T-helper 17 cell (primary cell): ENCODE data around the gene TNFRSF1A. TPM values are rescaled to one million over a fixed set of nuclear protein-coding genes. Genes with fewer than 3 reads are reported as not detected.
A peak's percentile ranks its signal among the peaks of the same experiment; 100 is the strongest.
"Not testable (repeated sequence)": the region's sequence is repeated elsewhere in the genome, so short reads cannot be mapped to it uniquely, and the experiment has no call there.

Experiments used
- ATAC-seq: fragments of 150-1000 bp; cut with Tn5 transposase; 2 replicates; pipeline ENCODE4 v1.10.0; 2021; ENCODE audit warnings: mild to moderate bottlenecking, moderate library complexity
- DNase-seq, 3 donors: peaks; one replicate each; pipeline versions ENCODE4 v3.0.0 to v3.0.0-alpha.2; 2020 to 2021
- H3K9me3 ChIP-seq: one replicate; pipeline ENCODE4 v1.7.0; 2013; ENCODE audit warnings: low read length, mild to moderate bottlenecking; ENCODE audit not compliant: control insufficient read depth, poor library complexity, severe bottlenecking
- H3K27ac Mint-ChIP-seq: one replicate; pipeline ENCODE4 v1.8.0; 2022; ENCODE audit warnings: mild to moderate bottlenecking, moderate library complexity, mixed read lengths
- H3K27me3 Mint-ChIP-seq: one replicate; pipeline ENCODE4 v1.8.0; 2022; ENCODE audit warnings: mixed read lengths
- H3K36me3 Mint-ChIP-seq: one replicate; pipeline ENCODE4 v1.8.0; 2022; ENCODE audit warnings: low read depth, mixed read lengths
- H3K4me1 Mint-ChIP-seq: one replicate; pipeline ENCODE4 v1.8.0; 2022; ENCODE audit warnings: mild to moderate bottlenecking, mixed read lengths
- H3K4me3 Mint-ChIP-seq: one replicate; pipeline ENCODE4 v1.8.0; 2022; ENCODE audit warnings: mild to moderate bottlenecking, moderate library complexity, mixed read lengths
- total RNA-seq, 4 donors: library from RNA in 2 of 4; stranded (reverse) in 2 of 4; gene quantifications; one replicate each; pipeline ENCODE4 v1.2.3 and lab custom pipeline; 2022 to 2026

Gene TNFRSF1A
- total RNA-seq, 2 donors from 2014 or later = 22.4 to 23.0 TPM

DNA sequence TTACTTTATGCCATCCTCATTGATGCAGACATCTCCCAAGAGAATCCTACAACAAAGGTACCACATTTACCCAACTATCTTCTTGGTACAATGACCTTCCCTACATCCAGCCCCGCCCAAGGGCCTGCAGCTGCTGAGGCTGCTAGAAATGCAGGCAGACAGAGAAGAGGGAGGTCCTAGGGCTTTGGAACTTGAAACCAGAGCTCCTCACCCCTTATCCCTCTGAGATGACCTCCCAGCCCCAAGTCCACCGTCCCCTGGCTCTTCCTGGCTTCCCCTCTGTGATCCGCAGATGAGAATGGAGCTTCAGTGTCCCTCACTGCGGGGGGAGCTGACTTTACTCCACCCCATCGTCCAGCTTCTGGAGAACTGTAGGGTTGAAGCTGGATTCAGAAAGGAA lies 1.6 kb upstream of the TNFRSF1A start:
- no peaks in the 10 kb centered on the region for H3K27me3 Mint-ChIP-seq
- DNase-seq (no peak), ATAC-seq (no peak)
- no peaks in the 10 kb centered on the region for H3K9me3 ChIP-seq
- no peak overlapping the region for H3K27ac Mint-ChIP-seq
- no peak overlapping the region for H3K4me3 Mint-ChIP-seq
- H3K4me1 Mint-ChIP-seq = peaks cover 44% of the 10 kb centered on the region
- H3K36me3 Mint-ChIP-seq = no peaks in the 10 kb centered on the region

DNA sequence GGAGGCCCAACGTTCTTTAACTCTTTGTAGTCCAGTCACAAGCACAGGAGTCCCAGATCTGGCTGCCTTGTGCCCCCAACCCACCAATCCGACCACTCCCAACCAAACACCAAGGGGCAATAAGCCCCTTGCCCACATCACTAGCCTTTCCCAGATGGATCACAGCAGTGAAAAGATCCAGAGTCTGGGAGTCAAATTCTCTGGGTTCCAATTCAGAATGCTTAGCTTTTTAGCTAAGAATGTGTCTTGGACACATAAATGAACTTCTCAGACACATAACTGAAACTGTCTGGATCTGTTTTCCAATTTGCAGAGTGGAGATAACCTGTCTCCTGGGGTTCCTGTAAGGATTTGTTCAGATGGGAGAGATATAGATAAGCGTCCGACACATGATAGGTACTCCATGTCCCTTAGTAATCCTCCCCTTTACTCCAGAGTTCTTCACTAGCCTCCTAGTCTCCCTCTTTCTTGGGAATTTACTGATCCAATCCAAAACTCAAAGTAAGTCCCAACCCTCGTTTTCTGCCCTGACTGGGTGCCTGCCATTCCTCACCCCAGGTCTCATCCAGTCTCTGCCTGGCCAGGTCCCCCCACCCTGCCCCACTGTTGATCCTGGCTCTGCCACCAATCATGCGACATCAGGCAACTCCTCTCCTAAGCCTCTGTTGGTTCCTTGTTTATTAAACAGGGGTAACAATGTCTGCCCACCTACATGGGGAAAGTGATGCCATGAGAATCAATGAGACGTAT lies 439 bp upstream of the TNFRSF1A start:
- no peak for DNase-seq
- Mint-ChIP-seq H3K27ac (no peak overlapping the region), H3K27me3 (no peaks in the 10 kb centered on the region), H3K4me3 (no peak overlapping the region), H3K36me3 (no peaks in the 10 kb centered on the region), H3K4me1 (peaks cover 41% of the 10 kb centered on the region)
- no peaks in the 10 kb centered on the region for H3K9me3 ChIP-seq
- ATAC-seq = no peak

DNA sequence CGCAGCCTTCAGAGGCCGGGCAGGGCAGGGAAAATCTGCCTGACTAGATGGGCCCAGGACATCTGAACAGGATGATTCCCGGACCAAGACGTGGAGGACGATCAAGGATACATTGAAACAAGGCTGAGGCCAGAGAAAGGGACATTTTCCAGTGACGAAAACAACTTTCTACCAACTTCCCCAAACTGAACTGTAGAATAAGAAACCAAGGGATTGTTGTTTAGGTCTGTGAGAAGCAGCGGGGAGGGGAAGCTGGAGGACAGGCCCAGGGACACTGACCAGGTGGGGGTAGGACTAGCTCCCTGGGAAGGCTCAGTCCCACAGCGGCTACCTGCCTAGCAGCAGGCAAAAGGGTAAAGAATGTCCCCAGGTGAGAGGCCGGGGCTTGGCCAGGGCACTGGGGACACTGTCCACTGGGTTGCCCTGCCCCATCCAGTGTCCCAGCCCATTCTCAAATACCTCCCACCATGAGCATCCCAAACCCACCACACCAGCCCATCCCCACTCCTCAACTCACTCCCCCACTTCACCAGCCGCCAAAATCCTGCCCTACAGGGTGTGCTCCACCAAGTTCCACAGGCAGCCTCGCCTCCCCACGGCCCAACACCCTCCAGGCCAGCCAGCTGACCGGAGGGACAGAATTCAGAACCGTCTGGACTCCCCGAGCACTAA lies 995 bp downstream of the TNFRSF1A start:
- Mint-ChIP-seq H3K36me3 (no peaks in the 10 kb centered on the region), H3K4me3 (no peak overlapping the region), H3K4me1 (peaks cover 31% of the 10 kb centered on the region), H3K27me3 (no peaks in the 10 kb centered on the region), H3K27ac (no peak overlapping the region)
- DNase-seq (no peak), ATAC-seq (no peak)
- no peaks in the 10 kb centered on the region for H3K9me3 ChIP-seq

DNA sequence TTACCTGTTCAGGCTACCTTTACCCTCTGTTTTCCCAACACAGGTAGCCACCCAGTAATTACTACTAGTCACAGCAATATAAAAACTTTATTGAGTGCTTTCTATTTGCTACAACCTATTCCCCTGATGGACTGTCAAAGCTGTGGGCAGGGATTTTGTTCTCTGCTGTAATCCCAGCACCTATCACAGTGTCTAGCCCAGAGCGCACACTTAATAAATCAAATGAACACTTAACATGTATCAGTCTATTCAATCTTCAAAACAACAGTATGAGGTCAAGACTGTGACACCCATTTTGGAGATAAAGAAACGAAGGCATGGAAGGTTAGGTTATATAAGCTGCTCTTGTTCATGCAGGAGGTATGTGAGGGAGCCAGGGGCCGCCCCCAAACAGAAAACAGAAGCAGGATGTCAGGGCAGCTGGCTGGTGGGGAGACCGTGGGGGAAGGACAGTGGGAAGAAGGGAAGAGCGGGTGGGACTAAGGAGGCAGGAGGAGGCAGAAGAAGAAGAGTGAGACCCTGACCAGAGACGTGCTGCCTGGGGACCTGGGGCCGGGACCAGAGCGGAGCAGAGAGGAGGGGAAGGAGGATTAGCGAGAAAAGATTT lies 1.7 kb downstream of the TNFRSF1A start:
- Mint-ChIP-seq H3K27me3 (no peaks in the 10 kb centered on the region), H3K36me3 (no peaks in the 10 kb centered on the region), H3K27ac (no peak overlapping the region), H3K4me3 (no peak overlapping the region), H3K4me1 (peaks cover 31% of the 10 kb centered on the region)
- no peaks in the 10 kb centered on the region for H3K9me3 ChIP-seq
- peak; percentile 13 for ATAC-seq
- no peak for DNase-seq

DNA sequence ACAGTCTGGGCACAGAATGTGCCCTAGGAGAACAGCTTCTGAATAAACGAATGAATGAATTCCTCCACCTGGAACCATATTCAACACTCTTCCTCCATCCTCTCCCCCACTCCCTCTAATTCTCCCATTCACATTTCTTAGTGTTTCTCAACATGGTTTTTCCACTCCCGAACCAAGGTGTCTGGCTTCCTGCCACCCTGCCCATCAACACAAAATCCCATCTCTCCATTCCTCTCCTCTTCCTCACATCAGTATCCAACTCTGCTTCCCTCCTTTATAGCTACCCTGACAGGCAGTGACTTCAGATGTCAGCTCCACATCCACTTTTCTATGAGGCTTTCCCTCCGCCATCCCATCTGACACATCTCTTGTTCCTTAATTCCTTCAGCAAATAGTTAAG lies 2.9 kb downstream of the TNFRSF1A start:
- Mint-ChIP-seq H3K36me3 (no peaks in the 10 kb centered on the region), H3K27me3 (no peaks in the 10 kb centered on the region), H3K4me1 (peaks cover 37% of the 10 kb centered on the region), H3K4me3 (no peak overlapping the region), H3K27ac (no peak overlapping the region)
- no peak for DNase-seq
- no peak for ATAC-seq
- H3K9me3 ChIP-seq = no peaks in the 10 kb centered on the region

DNA sequence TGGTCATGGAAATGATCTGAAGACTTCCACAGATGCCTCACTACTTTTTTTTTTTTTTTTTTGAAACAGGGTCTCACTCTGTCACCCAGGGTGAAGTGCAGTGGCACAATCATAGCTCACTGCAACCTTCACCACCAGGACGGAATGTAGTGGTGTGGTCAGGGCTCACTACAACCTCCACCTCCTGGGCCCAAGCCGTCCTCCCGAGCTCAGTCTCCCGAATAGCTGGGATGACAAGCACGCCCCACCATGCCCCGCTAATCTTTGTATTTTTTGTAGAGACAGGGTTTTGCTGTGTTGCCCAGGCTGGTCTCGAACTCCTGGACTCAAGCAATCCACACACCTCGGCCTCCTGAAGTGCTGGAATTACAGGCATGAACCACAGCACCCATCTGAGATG lies 3.3 kb downstream of the TNFRSF1A start:
- not testable (repeated sequence) for DNase-seq, H3K27me3 Mint-ChIP-seq, H3K4me3 Mint-ChIP-seq, H3K27ac Mint-ChIP-seq, H3K9me3 ChIP-seq, H3K36me3 Mint-ChIP-seq, ATAC-seq
- peaks cover 39% of the 10 kb centered on the region for H3K4me1 Mint-ChIP-seq

DNA sequence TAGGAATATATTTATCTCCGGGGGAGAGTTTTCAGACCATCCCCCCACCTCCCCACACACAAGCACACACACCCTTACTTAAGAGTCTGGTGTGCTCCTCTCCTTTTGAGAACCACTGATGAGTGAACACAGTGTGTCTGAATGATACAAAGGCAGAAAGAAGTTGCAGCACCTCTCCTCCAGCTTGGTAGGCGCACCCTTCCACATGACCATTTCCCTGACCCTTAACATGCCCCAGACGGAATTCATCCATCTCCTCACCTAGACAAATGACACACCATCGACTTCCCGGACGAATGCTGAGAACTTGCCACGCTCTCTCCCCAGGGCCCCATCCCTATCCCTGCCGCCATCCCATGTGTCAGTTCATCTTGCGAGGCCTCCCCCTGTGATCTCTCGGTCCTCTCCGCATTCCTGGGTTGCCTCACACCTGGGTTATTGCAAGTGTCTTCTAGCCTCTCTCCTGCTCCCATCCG lies 3.9 kb downstream of the TNFRSF1A start:
- Mint-ChIP-seq H3K4me1 (peaks cover 39% of the 10 kb centered on the region), H3K4me3 (no peak overlapping the region), H3K36me3 (peaks cover 6% of the 10 kb centered on the region), H3K27me3 (no peaks in the 10 kb centered on the region), H3K27ac (no peak overlapping the region)
- ATAC-seq = no peak
- DNase-seq = no peak
- H3K9me3 ChIP-seq = no peaks in the 10 kb centered on the region

DNA sequence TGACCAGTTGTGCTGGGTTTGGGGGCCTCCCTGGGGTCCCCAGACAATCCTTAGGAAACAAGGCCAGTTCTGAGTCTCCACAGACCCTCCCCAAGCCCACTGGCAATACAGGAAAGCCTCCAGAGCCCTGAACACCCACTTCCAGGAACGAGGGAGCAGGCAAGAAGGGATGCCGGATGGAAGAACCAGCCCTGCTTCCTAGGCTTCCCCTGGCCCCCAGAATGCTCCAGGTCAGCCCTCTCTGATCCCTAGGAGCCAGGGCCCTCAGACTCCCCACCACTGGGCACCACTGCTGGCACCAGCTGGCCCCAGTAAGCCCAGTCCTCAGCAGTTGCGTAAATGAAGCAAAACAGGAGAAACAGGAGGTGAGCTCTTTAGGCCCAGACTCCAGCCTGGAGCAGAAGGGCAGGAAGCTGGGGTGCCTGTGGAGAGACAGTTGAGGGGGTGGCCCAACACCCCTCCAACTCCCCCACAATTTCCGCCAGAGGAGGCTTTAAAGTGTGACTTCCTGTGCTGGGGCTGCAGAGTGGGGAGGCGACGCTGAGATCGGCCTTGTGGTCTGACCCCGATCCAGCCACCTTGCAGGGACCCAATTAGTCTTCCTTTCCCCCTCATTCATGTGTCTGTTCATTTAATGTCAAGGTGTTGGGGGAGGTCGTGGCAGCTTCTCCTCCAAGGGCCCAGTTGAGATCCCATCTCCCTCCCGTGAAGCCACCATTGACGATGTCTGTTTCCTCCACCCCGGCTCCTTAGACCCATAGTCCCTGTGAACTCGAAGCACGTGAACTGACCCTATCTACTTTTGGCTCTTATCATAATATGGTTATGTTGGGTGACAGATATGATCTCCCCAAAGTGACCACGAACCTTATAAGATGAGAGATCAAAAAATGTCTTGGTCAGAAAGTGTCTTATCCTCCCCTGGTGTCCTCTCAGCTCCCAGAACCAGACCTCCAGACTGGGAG lies 4.7 kb downstream of the TNFRSF1A start:
- Mint-ChIP-seq H3K27me3 (no peaks in the 10 kb centered on the region), H3K27ac (no peak overlapping the region), H3K4me3 (no peak overlapping the region), H3K4me1 (peaks cover 37% of the 10 kb centered on the region), H3K36me3 (peaks cover 10% of the 10 kb centered on the region)
- no peaks in the 10 kb centered on the region for H3K9me3 ChIP-seq
- ATAC-seq = peak; percentile 62
- DNase-seq = peak; percentile 36 to 64 (median 49)

DNA sequence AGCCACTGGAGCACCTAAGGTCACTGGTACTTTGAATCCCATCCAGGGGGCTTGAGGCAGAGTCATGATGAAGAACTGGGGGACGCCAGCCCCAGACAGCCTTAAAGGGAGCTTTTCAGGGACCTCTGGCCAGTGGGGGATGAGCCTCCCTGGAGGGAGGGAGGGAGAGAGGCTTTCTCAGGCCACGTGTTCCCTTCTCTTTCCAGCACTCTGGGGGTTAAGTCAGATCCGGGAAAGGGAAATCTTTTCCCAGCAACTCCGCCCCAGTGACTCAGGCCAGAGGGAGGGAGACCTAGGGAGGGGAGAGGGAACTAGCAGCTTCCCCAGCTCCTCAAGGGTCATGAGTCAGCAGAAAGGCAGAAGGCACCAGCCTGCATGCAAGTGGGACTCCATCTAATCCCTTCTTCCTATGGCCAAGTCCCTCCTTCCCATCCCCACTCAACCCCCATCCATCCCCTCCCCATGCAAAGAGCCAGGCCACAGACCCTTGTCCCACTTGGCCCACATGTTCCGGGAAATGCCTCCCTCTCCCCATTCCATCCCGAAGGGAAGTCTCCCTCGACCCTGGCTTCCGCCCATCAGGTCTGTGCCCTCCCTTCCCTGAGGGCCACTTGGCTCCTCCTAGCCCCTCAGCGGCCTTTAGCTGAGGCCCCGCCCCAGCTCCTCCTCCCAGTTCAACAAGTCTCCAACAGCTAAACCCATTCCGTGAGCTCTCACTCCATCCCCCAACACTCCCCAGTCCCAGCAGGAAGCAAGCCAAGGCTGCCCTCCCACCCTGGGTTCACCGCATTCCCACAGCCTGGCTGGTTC lies 5.6 kb downstream of the TNFRSF1A start:
- Mint-ChIP-seq H3K36me3 (peaks cover 13% of the 10 kb centered on the region), H3K4me1 (peaks cover 32% of the 10 kb centered on the region), H3K4me3 (no peak overlapping the region), H3K27me3 (no peaks in the 10 kb centered on the region), H3K27ac (no peak overlapping the region)
- ATAC-seq (peak; percentile 21), DNase-seq (no peak)
- no peaks in the 10 kb centered on the region for H3K9me3 ChIP-seq

DNA sequence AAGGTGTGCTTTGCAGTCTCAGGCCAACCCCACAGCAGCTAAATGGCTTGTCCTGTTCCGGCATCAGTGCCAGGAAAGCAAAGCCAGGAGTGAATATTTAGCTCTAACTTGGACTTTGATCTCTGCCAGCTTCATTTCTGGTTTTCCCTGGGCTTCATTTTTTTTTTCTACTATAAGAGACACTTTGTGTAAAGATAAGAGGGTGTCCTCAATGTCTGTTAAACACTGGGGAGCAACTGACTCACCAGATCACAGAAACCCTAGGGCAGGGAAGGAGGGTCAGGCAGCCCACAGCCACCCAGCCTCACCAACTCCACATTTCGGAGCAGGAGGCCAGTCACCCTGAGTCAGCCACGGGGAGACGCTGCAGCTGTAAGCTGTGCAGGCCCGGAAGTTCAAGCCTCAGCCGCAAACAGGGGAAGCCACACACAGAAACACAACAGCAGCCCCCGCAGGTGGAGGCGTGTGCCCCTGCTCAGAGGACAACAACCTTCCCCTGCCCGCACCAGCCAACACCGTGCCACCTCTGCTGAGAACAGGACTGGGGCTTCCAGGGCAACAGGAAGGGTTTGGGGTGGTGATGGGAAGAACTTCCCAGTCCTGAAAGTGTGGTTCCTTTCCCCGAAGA lies 6.3 kb downstream of the TNFRSF1A start:
- ATAC-seq (peak; percentile 81), DNase-seq (peak; percentile 58 to 74 (median 66))
- peaks cover 15% of the 10 kb centered on the region for H3K36me3 Mint-ChIP-seq

DNA sequence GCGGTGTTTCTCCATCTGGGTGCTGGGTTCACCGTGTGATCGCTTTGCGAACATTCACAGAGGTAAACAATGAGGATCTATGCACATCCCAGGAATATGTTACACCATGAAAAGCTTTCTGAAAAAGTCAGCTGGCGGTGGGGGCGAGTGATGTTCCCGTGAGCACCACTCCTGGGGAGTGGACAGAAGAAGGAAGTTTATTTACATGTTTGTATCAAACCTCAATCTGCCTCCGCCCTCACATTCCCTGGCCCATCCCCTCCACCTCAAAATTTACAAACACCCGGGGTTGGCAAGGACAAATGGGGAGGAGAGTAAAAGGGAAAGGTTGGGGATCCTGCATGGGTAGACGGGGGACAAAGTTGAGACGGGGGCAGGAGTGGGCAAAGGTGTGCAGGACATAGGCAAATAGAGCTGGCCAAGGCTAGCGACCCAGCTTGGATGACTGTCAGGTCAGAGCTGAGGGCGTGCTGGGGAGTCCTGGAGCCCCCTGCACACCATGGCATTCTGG lies 6.9 kb downstream of the TNFRSF1A start:
- no peaks in the 10 kb centered on the region for H3K9me3 ChIP-seq
- Mint-ChIP-seq H3K4me1 (peaks cover 32% of the 10 kb centered on the region), H3K27ac (no peak overlapping the region), H3K4me3 (no peak overlapping the region), H3K27me3 (no peaks in the 10 kb centered on the region), H3K36me3 (peaks cover 15% of the 10 kb centered on the region)
- ATAC-seq = no peak
- DNase-seq = no peak

More for the DNA sequence above, 6.3 kb downstream of the TNFRSF1A start:
- Mint-ChIP-seq H3K4me3 (no peak overlapping the region), H3K4me1 (peaks cover 30% of the 10 kb centered on the region), H3K27ac (no peak overlapping the region), H3K27me3 (no peaks in the 10 kb centered on the region)
- no peaks in the 10 kb centered on the region for H3K9me3 ChIP-seq

DNA sequence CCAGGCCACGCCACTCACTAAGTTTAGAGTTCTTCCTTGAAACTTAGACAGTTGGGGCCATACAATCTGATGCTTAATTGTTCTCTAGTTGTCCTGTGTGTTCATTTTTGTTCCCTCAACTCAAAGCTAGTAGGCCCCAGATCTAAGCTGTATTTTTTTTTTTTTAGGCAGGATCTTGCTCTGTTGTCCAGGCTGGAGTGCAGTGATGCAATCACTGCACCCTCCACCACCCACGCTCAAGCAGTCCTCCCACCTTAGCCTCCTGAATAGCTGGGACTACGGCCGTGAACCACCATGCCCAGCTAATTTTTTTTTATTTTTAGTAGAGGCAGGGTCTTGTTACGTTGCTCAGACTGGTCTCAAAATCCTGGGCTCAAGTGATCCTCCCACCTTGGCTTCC lies 7.5 kb downstream of the TNFRSF1A start:
- no peak for DNase-seq
- no peaks in the 10 kb centered on the region for H3K27me3 Mint-ChIP-seq
- peaks cover 34% of the 10 kb centered on the region for H3K4me1 Mint-ChIP-seq
- no peak overlapping the region for H3K27ac Mint-ChIP-seq
- H3K36me3 Mint-ChIP-seq = peaks cover 15% of the 10 kb centered on the region
- no peak overlapping the region for H3K4me3 Mint-ChIP-seq
- no peaks in the 10 kb centered on the region for H3K9me3 ChIP-seq
- no peak for ATAC-seq
